ENCODE measurements around the gene ZNF672.

DNA sequence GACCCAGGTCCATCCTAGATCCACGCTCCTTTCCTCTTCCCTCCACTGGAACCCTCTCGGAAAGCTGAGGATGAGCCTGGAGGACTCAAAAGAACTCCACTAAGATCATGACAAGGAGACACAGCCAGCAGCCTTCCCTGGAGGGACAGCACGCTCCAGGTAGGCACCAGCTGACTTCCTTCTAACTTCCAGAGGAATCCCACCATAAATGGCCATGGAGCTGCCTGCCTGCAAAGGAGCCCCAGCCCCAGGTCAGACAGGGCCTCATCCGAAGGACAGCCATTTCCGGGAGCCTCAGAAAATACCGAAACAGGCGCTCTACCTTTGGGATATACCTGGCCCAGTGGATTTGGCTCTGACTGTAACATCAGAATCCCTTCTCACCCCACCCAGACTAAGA, 16.4 kb upstream of the ZNF672 start:
- no peak for TF ChIP-seq EZH2 (IDR thresholded peaks at IDR 0.05; ENCODE audit: low read depth, unreplicated experiment)
- TF ChIP-seq, protein P1, sequence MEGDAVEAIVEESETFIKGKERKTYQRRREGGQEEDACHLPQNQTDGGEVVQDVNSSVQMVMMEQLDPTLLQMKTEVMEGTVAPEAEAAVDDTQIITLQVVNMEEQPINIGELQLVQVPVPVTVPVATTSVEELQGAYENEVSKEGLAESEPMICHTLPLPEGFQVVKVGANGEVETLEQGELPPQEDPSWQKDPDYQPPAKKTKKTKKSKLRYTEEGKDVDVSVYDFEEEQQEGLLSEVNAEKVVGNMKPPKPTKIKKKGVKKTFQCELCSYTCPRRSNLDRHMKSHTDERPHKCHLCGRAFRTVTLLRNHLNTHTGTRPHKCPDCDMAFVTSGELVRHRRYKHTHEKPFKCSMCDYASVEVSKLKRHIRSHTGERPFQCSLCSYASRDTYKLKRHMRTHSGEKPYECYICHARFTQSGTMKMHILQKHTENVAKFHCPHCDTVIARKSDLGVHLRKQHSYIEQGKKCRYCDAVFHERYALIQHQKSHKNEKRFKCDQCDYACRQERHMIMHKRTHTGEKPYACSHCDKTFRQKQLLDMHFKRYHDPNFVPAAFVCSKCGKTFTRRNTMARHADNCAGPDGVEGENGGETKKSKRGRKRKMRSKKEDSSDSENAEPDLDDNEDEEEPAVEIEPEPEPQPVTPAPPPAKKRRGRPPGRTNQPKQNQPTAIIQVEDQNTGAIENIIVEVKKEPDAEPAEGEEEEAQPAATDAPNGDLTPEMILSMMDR (conservative IDR thresholded peaks at IDR 0.05; ENCODE audit: low read depth in 2 of 2), result no peak
- no peak for TF ChIP-seq REST (IDR thresholded peaks at IDR 0.05; ENCODE audit: unreplicated experiment)
- no peak for TF ChIP-seq CREB1 (CRISPR knock-in tag; IDR thresholded peaks at IDR 0.05; ENCODE audit: low read depth)
- TF ChIP-seq POLR2AphosphoS5 (IDR thresholded peaks at IDR 0.05; ENCODE audit: low read depth), result no peak
- TF ChIP-seq EZH2phosphoT487 (IDR thresholded peaks at IDR 0.05; ENCODE audit: unreplicated experiment), result no peak
- TF ChIP-seq JUNB (IDR thresholded peaks at IDR 0.05; ENCODE audit: unreplicated experiment), result no peak
- TF ChIP-seq ZNF331 (CRISPR knock-in tag; IDR thresholded peaks at IDR 0.05; ENCODE audit: low read depth), result no peak
